RKO (cell line): ENCODE measurements around the gene ZNF165.
"Not testable (repeated sequence)": the region's sequence is repeated elsewhere in the genome, so short reads cannot be mapped to it uniquely, and the experiment has no call there.

Experiments
- DNase-seq: peaks from one replicate; pipeline ENCODE4 v3.0.0-alpha.2; 2016; ENCODE audit warnings: low spot score

ZNF165 gene

DNA sequence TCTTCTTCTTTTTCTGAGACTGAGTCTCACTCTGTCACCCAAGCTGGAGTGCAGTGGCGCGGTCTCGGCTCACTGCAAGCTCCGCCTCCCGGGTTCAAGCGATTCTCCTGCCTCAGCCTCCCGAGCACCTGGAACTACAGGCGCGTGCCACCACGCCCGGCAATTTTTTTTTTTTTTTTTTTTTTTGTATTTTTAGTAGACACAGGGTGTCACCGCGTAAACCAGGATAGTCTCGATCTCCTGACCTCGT, at the start of gene ZNF165:
Gene ZNF165, plus strand, starts transcription at position 188 of the 250 bp plus-strand sequence. CDS start 4,913 bp downstream, outside the sequence.
- not testable (repeated sequence) for DNase-seq

DNA sequence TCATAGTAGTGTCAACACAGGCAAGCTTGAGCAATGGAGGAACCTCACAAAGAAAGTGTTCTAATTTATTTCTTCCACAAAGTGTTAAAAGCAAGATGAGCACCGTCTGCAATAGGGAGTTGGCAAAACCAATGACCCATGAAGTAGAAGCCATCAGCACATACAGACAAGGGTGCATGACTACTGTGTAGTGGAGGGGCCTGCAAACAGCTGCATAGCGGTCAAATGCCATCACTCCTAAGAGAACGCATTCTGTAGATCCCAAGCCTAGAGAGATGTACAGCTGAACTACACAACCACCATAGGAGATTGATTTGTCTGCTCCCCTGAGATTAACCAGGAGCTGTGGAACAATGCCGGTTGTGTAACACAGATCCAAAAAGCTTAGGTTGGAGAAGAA, 26.8 kb upstream of the ZNF165 start:
- no peak for DNase-seq

DNA sequence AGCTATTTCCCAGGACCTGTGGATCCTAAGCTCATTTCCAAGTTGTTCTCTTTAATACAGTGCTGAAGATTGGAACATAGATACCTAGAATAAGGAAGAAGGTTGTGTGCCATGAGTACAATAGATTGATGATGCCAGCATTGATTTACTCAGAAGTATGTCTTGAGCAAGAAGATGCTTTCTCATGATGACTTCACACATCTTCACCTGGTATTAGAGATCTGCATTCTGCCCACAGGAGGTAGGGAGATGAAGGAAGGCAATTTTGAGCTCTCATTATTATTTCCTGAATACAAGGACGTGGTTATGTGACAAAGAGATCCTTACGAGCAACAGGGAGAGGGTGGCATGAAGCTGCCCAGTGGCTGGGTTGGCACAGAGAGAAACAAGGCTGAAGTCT, 20.0 kb upstream of the ZNF165 start:
- no peak for DNase-seq

DNA sequence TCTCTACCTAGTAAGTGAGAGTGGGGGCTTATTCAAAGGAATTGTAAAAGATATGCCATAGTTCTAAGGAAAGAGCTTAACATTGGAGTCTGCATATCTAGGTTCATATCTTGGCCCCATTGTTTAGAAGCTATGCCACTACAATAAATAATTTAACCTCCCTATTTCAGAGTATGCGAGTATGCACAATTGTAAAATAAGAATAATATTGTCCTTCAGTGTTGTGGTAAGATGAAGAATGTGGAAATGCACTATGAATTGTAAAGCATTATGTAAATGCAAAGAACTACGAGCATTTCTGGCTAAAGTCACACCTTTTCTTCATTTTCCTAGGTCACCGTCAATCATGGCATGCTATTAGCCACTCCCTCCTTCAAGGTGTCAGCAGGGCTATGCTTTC, 16.1 kb upstream of the ZNF165 start:
- DNase-seq = no peak

DNA sequence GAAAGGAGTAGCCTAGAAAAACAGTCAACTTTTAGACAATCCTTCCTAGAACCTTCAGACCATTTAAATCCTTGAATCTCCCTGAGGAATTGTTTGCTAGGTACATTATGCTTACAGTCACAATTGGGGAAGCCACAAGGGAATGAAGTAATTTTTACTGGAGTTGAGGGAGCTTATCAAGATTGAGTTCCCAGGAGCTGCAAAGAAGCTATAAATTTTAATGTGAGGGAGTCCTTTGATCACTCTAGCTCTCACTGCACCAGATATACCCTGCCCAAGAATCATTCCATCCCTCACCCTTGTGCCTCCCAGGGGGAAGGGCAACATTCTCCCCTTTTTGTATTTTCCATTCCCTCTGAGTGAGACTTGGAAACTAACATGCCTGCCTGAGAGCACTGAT, 12.3 kb upstream of the ZNF165 start:
- DNase-seq = no peak

DNA sequence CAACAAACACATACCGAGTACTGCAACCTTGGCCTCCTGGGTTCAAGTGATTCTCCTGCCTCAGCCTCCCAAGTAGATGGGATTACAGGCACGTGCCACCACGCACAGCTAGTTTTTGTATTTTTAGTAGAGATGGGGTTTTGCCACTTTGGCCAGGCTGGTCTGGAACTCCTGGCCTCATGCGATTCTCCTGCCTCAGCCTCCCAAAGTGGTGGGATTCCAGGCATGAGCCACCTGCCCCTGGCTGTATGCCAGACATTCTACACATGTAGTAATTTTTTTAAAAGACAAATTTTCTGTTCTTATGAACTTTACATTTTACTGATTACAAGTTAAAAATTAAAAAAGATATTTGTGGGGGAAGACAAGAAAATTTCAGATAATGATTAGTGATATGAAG, 9.4 kb upstream of the ZNF165 start:
- DNase-seq = not testable (repeated sequence)

DNA sequence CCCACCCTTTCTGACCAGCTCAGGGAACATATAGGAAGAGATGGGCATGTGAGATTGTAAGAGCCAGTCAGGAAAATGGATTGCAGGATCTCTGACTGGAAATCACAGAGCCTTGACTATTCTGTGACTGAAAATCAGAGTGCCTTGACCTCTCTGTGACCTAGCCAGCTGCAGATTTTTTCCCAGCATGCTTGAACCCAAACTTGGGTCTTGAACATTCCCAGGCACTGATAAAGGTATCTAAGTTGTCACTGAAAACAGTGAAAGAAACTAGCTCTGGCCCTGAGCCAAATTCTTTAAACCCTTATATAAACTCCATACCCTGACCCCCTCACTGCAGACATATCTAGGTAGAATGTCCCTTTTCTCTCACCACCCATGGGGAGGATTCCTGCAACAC, 2.3 kb upstream of the ZNF165 start:
- no peak for DNase-seq

DNA sequence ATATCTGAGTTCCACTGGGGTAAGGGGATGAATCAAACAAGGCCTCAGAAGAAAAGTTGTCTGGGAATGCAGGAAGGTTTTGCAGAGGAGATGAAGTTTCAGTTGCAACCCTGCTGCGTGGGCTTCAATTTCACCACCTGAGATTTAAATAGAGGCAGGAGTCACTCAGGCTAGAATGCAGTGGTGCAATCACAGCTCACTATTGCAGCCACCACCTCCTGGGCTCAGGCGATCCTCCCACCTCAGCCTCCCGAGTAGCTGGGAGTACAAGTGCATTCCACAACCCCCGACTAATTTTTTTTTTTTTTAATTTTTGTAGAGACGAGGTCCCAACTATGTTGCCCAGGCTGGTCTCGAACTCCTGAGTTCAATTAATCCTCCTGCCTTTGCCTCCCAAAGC, 1.5 kb upstream of the ZNF165 start:
- DNase-seq = no peak

DNA sequence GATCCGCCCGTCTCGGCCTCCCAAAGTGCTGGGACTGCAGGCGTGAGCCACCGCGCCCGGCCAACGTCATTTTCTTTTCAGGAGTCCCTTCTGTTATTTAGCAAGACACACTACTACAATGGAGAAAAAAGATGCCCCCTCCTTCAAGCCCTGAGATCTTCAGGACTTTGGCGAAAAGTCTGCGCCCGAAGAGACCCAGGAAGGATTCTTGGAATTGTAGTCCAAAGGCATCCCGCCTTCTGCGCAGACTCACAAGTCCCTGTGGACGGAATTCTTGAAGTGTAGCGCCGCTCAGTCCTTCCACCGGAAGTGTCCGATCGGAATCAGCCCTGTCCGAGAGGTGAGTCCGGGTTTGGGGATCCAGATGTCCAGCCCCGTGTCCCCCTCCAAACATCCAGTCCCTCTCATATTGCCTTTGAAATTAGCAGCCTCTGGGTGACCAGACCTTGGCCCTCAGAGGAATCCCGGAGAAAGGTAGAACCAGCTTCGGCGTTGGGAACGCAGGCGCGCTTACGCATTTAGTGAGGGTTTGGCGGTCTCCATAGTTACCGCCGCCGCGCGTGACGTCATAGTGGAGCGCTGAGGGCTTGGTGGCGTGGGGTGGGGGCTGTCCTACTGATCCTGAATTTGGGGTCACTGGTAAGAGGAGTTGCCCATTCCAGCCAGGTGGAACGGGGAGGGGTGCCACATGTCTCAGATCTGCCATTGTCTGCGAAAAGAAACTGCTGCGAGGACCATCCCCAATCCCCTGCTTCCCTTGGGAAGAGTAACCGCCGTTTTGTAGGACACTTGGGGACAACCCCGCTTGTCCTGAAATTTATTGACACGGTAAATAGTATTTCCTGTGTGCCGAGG, 490 bp downstream of the ZNF165 start:
- DNase-seq = peak; percentile 96

DNA sequence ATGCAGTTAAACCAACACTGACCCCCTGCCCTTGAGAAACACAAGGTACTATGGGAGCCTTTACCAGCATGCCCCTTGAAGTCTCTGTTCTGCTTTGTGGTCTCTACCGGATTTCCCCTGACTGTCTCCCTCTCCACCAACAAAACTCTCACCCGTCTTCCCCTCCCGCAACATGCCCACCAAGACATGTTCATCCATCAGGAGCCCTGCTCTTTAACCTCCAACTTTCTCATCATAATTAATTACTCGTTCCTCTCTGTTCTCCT, 1.1 kb downstream of the ZNF165 start:
- no peak for DNase-seq

DNA sequence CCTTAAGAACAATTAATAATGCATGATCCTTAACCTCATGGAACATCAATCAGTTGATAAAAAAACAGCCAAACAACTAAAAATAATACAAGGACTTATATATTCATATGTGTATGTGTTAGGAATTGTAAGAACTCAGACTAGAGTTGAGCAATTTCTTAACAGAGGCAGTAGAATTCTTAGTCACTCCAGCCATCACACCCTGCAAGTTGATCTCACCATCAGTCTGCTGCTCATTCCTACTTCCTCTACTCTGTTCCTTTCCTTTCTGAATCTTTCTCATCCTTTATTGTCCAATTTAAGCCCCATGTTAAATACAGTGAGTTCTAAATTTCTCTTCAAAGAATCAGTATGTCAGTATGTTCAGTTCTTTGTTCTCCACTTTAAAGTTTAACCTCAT, 2.6 kb downstream of the ZNF165 start:
- no peak for DNase-seq

DNA sequence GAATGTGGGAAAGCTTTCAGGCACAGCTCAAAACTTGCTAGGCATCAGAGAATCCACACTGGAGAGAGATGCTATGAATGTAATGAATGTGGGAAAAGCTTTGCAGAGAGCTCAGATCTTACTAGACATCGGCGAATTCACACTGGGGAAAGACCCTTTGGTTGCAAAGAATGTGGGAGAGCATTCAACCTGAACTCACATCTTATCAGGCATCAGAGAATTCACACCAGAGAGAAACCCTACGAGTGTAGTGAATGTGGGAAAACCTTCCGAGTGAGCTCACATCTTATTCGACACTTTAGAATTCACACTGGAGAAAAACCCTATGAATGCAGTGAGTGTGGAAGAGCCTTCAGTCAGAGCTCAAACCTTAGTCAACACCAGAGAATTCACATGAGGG, 8.7 kb downstream of the ZNF165 start:
- DNase-seq = no peak

DNA sequence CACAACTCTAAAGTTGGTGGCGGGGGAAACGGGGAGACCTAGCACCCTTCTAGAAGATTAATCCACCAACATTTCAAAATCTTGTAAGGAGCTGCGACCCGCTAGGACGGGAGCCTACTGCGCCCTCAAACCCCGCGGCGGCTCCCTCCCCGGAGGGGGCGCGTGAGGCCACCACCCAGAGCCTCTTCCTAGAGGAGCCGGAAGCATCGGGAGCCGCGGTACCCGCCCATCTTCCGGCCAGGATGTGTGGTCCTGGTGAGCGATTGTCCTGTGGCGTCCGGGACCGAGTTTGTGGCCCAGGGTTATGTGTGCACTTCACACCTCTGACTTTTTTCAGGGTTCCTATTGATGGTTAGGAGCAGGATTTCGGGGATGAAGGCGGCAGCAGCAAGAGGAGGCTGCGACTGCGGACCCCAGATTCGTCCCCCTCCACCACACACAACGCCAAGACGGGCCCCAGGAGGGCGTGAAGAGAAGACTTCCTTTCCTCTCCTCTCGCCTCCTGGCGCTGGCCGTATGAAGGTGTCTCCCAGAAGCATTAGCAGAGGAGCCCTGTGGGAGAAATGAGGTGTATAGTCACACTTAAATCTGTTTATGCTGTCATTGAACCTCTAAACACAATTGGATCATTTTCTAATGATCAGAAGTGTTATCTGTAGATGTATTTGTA, 10.7 kb downstream of the ZNF165 start:
- DNase-seq = no peak

DNA sequence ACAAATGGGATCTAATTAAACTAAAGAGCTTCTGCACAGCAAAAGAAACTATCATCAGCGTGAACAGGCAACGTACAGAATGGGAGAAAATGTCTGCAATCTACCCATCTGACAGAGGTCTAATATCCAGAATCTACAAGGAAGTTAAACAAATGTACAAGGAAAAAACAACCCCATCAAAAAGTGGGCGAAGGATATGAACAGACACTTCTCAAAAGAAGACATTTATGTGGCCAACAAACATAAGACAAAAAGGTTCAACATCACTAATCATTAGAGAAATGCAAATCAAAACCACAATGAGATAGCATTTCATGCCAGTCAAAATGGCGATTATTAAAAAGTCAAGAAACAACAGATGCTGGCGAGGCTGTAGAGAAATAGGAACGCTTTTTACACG, 21.9 kb downstream of the ZNF165 start:
- DNase-seq = not testable (repeated sequence)

DNA sequence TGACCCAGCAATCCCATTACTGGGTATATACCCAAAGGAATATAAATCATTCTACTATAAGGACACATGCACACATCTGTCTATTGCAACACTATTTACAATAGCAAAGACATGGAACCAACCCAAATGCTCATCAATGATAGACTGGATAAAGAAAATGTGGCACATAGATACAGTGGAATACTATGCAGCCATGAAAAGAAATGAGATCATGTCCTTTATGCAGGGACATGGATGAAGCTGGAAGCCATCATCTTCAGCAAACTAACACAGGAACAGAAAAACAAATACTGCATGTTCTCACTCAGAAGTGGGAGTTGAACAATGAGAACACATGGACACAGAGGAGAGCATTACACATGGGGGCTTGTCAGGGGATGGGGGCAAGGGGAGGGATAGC, 22.3 kb downstream of the ZNF165 start:
- DNase-seq = not testable (repeated sequence)

DNA sequence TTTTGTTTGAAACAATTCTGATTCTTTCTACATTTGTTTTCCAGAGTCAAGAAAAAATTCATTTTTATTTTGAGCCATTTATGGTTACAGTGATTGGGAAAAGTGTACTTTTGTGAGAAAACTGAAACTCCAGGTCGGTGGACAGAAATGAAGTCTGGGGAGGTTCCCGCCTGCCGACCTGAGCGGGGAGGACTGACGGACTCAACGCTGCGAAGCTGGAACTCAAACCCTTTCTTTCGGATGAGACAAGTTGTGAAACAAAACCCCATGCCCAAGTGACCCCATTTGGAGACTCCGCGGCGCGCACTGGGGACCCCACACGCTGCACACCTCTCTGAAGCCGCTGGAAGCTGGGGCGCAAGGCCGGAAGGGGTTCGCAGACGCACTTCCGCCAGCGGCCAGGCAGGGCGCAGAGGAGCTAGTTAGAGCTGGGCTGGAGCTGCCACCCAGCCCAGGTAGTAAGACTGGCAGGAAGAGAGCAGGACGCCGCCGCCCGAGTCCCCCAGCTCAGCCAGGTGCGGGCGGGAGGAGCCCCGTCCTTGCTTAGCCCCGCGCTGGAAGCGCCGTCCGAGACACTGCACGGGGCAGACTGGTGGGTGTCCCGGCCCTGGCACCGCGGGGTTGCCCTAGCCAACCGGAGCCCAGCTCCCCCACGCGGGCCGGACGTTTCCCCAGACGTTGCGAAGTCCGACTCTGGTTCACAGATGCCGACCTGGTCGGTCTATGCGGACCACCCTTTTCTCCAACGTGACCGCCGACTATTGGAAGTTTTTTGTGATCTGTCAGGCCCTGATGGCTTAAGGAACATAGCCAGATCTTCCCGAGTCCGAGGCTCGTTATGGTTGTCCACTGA, 24.2 kb downstream of the ZNF165 start:
- DNase-seq = peak; percentile 92

DNA sequence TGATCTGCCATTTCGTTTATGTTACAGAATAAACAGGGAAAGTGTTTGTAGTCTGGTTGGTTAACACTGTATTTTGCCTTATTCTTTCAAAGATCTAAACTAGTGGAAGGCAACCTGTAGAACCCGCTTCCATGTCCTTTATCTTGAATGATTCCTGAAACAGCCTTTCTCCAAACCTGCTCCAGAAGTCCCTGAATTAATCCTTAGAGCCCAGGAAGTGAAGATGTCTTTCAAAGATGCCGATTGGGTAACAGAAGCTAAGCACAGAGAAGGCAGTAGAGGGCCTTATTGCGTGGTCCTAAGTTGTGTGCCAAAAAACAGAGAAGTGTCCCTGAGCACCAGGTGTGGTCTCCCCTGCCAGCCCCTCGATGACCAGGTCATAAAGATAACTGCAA, 24.9 kb downstream of the ZNF165 start:
- DNase-seq = peak; percentile 70

DNA sequence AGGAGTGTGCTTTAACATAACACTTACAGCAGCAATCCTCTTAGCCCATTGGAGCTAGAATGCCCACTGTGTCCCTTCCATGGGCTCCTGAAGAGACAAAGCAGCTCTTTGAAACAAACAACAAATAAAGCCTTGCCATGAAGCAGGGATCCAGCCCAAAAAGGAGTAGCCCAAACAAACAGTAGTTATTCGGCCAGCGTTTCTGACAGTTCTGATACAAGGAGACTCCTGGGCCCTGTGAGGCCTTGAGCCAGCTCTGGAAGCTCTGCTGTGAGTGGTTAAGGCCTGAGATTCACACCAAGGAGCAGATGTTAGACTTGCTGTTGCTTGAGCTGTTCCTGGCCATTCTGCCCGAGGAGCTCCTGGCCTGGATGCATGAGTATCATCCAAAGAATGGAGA, 27.1 kb downstream of the ZNF165 start:
- no peak for DNase-seq

DNA sequence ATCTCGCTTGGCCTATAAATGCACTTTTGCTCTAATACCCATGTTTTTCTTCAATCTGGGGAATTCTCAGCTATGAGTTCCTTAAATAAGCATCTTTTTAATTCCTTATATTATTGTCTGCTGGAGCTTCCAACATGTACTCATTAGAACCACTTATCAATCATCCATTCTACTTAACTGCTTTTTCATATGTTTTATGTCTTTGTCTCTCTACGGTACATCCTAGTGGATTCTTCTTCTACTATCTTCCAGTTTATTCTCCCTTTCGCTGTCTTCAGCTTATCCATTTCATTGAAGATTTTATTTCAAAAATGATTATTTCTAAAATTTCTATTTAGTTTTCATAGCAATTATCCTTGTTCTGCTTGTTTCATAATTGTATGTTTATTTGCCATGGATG, 31.6 kb downstream of the ZNF165 start:
- DNase-seq = no peak

DNA sequence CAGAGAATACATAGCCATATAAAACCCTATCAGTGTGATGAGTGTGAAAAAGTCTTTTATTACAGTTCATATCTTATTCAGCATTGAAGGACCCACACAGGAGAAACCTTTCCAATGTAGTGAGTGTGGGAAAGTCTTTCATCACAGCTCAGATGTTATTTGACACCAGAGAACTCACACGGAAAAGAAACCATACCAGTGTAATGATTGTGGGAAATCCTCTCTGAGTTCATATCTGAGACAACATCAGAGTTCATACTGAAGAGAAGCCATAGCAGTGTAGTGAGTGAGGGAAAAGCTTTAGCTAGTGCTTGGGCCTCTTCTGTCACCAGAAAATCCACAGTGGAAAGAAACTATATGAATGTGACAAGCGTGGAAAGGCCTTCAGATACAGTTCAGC, 35.4 kb downstream of the ZNF165 start:
- DNase-seq = no peak

DNA sequence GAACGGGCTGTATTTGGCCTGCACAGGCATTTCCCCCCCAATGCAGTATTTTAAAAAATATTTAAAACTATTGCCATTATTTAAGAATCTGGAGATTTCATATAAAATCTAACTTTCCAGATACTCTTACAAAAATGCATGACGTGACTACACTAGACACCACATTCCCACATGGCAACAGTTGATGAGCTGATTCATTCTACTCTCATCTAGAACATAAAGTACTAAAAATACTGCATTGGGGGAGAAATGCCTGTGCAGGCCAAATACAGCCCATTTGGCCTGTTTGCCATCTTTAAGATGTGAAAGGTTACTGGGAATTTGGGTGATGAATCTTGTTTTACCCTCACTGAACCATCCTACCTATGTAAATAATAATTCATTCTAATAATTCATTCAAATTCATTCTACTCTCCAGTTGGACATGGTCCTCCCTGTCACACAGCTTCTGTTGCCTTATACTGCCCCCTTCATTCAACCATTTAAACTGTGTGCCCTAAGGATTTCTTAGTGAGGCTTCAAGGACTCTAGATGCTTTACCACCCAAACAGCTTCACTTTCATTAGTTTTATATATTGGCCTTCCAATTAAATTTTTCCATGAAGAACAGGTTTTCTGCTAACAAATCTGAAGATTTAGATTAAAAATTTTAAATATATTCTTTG, 37.1 kb downstream of the ZNF165 start:
- DNase-seq = no peak

DNA sequence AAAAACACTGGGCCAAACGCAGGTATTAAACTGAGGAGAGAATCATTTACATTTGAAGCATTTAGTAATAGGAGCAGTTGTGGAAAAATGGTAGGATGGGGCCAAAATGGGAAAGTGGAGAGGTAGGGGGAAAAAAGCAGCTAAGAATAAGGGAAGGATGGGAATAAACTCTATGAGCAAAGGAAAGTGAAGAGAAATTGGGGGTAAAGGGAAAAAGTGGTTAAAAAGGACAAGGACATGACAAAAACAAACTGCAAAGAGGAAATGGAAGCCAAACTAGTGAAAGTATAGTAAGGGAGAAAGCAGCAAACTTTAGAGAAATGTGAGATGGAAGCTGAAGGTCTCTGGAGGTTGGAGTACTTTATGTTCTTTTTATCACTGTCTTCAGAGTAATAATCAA, 37.8 kb downstream of the ZNF165 start:
- DNase-seq = no peak

DNA sequence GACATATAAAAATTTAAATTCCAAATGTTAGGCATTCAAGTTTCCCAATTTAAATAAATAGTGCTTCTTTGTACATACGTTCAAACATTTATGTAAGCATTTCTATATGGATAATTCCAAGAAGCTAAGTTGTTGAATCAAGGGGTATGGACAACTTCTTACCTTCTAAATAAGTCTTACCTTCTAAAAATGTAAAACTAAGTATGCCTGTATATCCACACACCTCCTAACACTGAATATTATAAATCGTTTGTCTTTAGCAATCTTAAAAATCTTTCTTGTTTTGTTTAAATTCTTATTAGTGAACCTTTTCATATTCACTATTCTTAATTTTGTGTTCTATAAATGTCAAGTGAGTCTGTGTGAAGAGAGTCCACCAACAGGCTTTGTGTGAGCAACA, 41.5 kb downstream of the ZNF165 start:
- no peak for DNase-seq
